C4-2B (cell line): ENCODE results near the gene TUB.

ENCODE experiments used
- H3K27ac ChIP-seq: fragments of 450-650 bp; 2 replicates; pipeline ENCODE4 v1.5.1; 2017
- CTCF ChIP-seq: fragments of 450-650 bp; conservative IDR thresholded peaks from 2 replicates; pipeline ENCODE4 v1.5.1; 2017; ENCODE audit warnings: mild to moderate bottlenecking
- ZFX ChIP-seq: fragments of 450-650 bp; IDR thresholded peaks from 2 replicates; pipeline ENCODE4 v1.6.1; 2017

TUB gene

DNA sequence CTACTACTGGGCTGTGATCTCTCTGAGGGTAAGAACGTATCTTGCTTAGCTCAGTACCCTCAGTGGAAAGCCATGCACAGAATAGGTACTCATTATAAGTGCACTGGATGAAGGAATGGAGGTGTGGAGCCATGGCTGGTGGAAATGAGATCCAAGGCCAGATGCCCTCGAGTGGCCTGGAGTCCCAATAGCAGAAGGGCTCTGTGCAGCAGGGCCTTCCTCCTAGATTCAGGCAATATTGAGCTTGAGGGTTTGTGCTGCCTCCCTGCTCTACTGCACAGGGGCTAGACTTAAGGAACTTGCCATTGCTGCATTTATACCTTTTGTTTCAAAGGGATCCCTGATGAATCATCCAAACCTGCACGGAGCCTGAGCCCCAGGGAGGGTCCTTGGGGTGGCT, 33.6 kb upstream of the TUB start:
- H3K27ac ChIP-seq = no peak overlapping the region
- TF ChIP-seq ZFX (no peak), CTCF (no peak)

DNA sequence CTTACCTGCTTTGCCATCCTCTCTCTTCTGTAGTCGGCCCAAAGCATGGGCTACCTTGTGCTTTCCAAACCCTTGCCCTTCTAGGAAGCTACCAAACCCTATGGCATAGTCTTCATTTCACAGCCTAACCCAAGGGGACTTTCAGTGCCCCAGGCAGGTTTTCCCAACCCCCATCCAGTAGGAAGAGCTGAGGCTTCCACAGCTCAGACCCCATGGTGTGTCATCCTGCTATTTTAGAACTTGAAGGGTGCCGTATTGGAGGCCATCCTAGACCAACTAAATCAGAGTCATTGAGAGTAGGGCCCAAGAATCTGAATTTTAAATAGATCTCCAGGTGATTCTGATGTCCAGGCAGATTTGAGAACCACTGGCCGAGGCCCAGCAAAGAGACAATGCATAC, 31.9 kb upstream of the TUB start:
- TF ChIP-seq ZFX (no peak), CTCF (no peak)
- no peak overlapping the region for H3K27ac ChIP-seq

DNA sequence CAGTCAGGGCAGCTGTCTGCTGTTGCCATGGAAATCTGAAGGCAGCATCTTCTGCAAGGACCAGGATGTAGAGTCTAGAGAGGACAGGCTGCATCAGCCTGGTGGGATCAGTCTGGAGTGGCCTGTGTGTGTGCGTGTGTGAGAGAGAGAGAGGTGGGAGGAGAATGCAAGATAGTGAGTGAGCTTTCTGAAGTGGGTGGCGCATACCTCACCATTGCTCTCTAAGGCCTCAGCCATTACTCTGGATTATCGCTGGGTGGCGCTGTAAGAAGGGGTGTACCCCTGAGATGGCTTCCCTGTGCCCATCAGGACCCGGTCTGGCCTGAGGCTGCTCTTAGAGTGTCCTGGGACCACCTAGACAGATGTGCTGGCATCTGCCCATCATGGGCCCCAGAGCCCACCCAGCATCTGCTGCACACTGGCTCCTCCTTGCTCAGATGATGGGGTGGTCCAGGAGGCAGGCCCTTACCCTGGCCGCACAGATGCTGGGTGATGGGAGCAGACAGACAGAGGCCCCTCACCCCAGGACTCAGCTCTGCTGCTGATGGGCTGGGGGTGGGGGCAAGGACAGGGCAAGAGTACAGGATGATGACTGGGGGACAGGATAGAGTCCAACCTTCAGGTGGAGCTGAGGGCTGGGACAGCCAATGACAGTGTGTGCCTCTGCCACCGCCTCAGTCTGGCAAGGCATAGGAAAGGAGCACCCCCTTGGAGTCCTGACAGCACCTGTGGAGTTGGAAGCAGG, 25.7 kb upstream of the TUB start:
- TF ChIP-seq CTCF (no peak), ZFX (no peak)

DNA sequence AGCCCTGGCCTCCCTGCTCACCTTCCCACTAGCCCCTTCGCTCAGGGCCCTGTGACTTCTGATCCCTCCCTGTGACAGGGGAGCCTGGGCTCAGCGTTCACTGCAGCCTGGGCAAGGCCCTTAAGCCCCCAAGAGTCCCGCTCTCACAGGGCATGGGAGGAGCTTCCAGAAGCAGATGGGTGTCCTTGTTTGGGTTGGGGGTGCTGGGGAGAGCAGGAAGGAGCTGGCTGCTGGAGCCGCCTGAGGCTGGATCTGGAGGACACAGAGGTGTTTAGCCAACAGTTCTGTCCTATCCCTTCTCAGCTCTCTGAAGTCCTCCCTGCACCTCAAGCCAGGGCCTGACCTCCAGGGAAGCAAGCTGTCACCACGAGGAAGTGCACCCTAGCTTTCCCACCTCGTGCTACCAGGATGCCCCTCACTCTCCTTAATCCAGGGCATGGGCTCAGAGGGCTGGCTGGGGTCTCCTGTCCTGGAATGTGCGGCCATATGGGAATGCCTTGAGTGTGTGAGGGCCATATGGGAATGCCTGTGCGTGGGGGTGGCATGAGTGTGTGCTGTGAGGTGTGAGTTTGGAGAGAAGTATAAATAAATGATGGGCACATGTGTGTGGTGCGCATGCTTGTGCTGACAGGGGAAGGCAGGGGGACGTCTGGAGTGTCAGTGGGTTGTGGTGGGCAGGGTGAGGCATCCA, 25.0 kb upstream of the TUB start:
- no peak overlapping the region for H3K27ac ChIP-seq
- no peak for TF ChIP-seq ZFX
- no peak for TF ChIP-seq CTCF

More for the DNA sequence above, 25.7 kb upstream of the TUB start:
- no peak overlapping the region for H3K27ac ChIP-seq

- TF ChIP-seq CTCF = no peak
- no peak for TF ChIP-seq ZFX
- H3K27ac ChIP-seq = no peak overlapping the region
These were observed 24.1 kb upstream of the TUB start for GRCh38 chr11:8056810-8057463.

DNA sequence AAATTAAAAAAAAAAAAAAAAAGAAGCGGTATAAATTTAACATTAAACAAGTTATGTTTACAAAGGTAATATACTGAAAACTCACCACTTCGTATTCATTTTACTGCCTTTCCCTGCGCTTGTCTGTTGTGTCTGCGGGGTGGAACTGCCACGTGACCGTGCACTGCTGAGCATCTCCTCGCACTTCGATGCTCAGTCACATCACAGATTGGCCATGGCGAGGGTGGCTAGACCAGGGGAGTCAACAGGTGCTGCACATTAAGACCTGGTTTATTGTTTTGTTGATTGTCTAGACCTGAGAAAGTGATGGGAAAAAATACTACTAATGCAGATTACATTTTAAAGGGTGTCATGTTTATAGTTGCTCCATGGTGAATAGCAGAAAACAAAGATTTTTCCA, 22.8 kb upstream of the TUB start:
- TF ChIP-seq CTCF (no peak), ZFX (no peak)
- H3K27ac ChIP-seq = no peak overlapping the region

- no peak for TF ChIP-seq CTCF
- no peak for TF ChIP-seq ZFX
- no peak overlapping the region for H3K27ac ChIP-seq
These were observed 22.0 kb upstream of the TUB start for GRCh38 chr11:8059030-8059429.
